DND-41 (cell line): ENCODE data around the gene OR2A12.

Source experiments
- ATAC-seq: fragments of 200-7000 bp; cut with Tn5 transposase; 3 replicates; pipeline ENCODE4 v1.9.1; 2021; ENCODE audit warnings: low read depth; ENCODE audit not compliant: insufficient read depth
- DNase-seq: peaks from one replicate; pipeline ENCODE4 v3.0.0-alpha.2; 2020
- H2AFZ ChIP-seq: 2 replicates; pipeline ENCODE4 v1.6.0; 2012; ENCODE audit warnings: low read depth, low read length
- H3K27ac ChIP-seq: 2 replicates; pipeline ENCODE4 v1.5.1; 2012; ENCODE audit warnings: low read length, inconsistent platforms
- H3K27me3 ChIP-seq: fragments of 200-600 bp; sonication (generic); 2 replicates; pipeline ENCODE4 v1.6.0; 2012; ENCODE audit warnings: low read length, mild to moderate bottlenecking, inconsistent platforms; ENCODE audit not compliant: insufficient read depth, poor library complexity
- H3K36me3 ChIP-seq: 2 replicates; pipeline ENCODE4 v1.5.1; 2012; ENCODE audit warnings: low read length, inconsistent platforms; ENCODE audit not compliant: insufficient read depth
- H3K4me1 ChIP-seq: 2 replicates; pipeline ENCODE4 v1.5.1; 2012; ENCODE audit warnings: mild to moderate bottlenecking, low read length; ENCODE audit not compliant: insufficient read depth
- H3K4me2 ChIP-seq: 2 replicates; pipeline ENCODE4 v1.6.0; 2012; ENCODE audit warnings: mild to moderate bottlenecking, moderate library complexity, low read length, inconsistent platforms; ENCODE audit not compliant: insufficient read depth
- H3K4me3 ChIP-seq, 2 experiments: fragments of 200-600 bp in 1 of 2; shearing (Covaris generic) in 1 of 2; 2 replicates each; pipeline ENCODE4 v1.5.1; 2012 to 2016; ENCODE audit warnings: inconsistent platforms in 2 of 2, low read length in 2 of 2, mild to moderate bottlenecking in 2 of 2, low read depth in 1 of 2, moderate library complexity in 1 of 2
- H3K79me2 ChIP-seq: 2 replicates; pipeline ENCODE4 v1.6.0; 2012; ENCODE audit warnings: low read length, inconsistent platforms; ENCODE audit not compliant: insufficient read depth
- H3K9ac ChIP-seq: 2 replicates; pipeline ENCODE4 v1.6.0; 2012; ENCODE audit warnings: low read depth, mild to moderate bottlenecking, inconsistent platforms, low read length, moderate library complexity
- H3K9me3 ChIP-seq: 2 replicates; pipeline ENCODE4 v1.5.1; 2012; ENCODE audit warnings: low read length, moderate library complexity, mild to moderate bottlenecking, inconsistent platforms; ENCODE audit not compliant: insufficient read depth, severe bottlenecking
- H4K20me1 ChIP-seq: 2 replicates; pipeline ENCODE4 v1.6.0; 2012; ENCODE audit warnings: low read length; ENCODE audit not compliant: insufficient read depth
- EZH2 ChIP-seq: IDR thresholded peaks from 3 replicates; pipeline ENCODE4 v1.6.1; 2012; ENCODE audit warnings: borderline replicate concordance, low read depth, mild to moderate bottlenecking, moderate library complexity, low read length, inconsistent platforms; ENCODE audit not compliant: severe bottlenecking
- TF ChIP-seq, protein P1 (sequence below): IDR thresholded peaks from 2 replicates; pipeline ENCODE4 v1.5.1; 2012; ENCODE audit warnings: borderline replicate concordance, low read length, moderate library complexity, mild to moderate bottlenecking; ENCODE audit not compliant: poor library complexity, severe bottlenecking; ENCODE audit errors: extremely low read depth

The OR2A12 gene

DNA sequence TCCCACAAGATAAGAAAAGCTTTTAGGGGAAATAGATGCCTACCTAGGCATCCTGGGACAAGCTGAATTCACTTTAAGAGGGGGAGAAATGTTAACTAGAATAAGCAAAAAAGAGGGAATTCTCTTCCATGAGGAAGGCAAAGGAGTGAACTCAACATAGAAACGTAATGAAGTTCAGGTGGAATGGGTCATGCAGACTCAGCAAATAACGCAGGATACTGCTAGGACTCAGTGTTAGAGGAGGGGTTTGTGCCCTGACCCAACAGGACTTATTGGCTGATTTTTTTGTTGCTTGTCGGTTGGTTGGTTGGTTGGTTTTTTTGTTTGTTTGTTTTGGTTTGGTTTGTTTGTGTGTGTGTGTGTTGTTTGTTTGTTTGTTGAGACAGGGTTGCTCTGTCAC, 46.2 kb downstream of the OR2A12 start:
- no peaks in the 10 kb centered on the region for H3K4me1 ChIP-seq
- DNase-seq, result no peak
- no peak overlapping the region for H3K4me3 ChIP-seq
- no peaks in the 10 kb centered on the region for H3K36me3 ChIP-seq
- H4K20me1 ChIP-seq, result no peaks in the 10 kb centered on the region
- ATAC-seq, result no peak
- no peaks in the 10 kb centered on the region for H3K79me2 ChIP-seq
- H3K9me3 ChIP-seq, result no peaks in the 10 kb centered on the region
- no peak overlapping the region for H3K9ac ChIP-seq
- no peak for TF ChIP-seq EZH2
- TF ChIP-seq, protein P1, sequence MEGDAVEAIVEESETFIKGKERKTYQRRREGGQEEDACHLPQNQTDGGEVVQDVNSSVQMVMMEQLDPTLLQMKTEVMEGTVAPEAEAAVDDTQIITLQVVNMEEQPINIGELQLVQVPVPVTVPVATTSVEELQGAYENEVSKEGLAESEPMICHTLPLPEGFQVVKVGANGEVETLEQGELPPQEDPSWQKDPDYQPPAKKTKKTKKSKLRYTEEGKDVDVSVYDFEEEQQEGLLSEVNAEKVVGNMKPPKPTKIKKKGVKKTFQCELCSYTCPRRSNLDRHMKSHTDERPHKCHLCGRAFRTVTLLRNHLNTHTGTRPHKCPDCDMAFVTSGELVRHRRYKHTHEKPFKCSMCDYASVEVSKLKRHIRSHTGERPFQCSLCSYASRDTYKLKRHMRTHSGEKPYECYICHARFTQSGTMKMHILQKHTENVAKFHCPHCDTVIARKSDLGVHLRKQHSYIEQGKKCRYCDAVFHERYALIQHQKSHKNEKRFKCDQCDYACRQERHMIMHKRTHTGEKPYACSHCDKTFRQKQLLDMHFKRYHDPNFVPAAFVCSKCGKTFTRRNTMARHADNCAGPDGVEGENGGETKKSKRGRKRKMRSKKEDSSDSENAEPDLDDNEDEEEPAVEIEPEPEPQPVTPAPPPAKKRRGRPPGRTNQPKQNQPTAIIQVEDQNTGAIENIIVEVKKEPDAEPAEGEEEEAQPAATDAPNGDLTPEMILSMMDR, result no peak
- no peak overlapping the region for H3K27ac ChIP-seq
- H2AFZ ChIP-seq, result no peak overlapping the region
- H3K27me3 ChIP-seq, result no peaks in the 10 kb centered on the region
- no peak overlapping the region for H3K4me2 ChIP-seq

DNA sequence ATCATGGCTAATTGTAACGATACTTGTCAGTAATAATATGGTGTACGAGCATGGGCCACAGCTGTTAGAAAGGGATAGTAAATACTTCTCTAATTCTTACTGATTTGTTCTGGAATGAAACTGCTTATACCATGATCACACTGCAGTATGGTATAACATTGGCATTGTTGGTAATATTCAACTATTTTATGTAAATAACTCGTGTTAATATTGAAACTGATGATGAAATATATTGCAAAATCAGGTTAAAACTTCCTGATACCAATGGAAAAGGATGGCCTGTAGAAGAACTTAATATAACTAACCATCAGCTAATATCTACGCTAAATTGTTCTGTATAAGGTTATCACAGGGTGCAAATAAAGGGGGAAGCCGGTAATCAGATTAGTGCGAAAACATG, 47.2 kb downstream of the OR2A12 start:
- Histone ChIP-seq H3K36me3 (no peaks in the 10 kb centered on the region), H3K79me2 (no peaks in the 10 kb centered on the region), H3K27me3 (no peaks in the 10 kb centered on the region), H3K27ac (no peak overlapping the region), H3K4me2 (no peak overlapping the region), H2AFZ (no peak overlapping the region), H4K20me1 (no peaks in the 10 kb centered on the region), H3K9ac (no peak overlapping the region), H3K9me3 (no peaks in the 10 kb centered on the region), H3K4me3 (no peak overlapping the region), H3K4me1 (no peaks in the 10 kb centered on the region)
- DNase-seq (no peak), ATAC-seq (no peak)
- TF ChIP-seq, protein P1, result no peak
- TF ChIP-seq EZH2, result no peak

DNA sequence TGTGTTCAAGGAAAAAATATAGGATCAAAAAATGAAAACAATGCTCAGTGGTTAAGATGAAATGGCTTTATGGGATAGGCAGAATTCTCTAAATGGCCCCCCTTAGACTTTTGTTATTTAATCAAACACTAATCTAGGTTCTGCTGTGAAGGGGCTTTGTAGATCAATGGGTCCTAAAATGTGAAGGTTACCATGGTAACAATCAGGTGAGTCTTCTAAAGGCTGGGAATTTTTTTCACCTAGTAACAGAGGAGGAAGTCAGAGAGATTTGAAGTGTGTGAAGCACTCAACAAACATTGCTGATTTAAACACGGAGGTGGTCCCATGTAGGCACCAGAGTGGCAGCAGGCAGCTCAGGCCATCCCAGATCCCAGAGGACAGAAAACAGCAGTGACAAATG, 48.0 kb downstream of the OR2A12 start:
- Histone ChIP-seq H2AFZ (no peak overlapping the region), H3K9me3 (no peaks in the 10 kb centered on the region), H3K4me3 (no peak overlapping the region), H3K4me1 (no peaks in the 10 kb centered on the region), H3K79me2 (no peaks in the 10 kb centered on the region), H3K27ac (no peak overlapping the region), H4K20me1 (no peaks in the 10 kb centered on the region), H3K9ac (no peak overlapping the region), H3K4me2 (no peak overlapping the region), H3K27me3 (no peaks in the 10 kb centered on the region), H3K36me3 (no peaks in the 10 kb centered on the region)
- DNase-seq (no peak), ATAC-seq (no peak)
- no peak for TF ChIP-seq EZH2
- TF ChIP-seq, protein P1, result no peak

DNA sequence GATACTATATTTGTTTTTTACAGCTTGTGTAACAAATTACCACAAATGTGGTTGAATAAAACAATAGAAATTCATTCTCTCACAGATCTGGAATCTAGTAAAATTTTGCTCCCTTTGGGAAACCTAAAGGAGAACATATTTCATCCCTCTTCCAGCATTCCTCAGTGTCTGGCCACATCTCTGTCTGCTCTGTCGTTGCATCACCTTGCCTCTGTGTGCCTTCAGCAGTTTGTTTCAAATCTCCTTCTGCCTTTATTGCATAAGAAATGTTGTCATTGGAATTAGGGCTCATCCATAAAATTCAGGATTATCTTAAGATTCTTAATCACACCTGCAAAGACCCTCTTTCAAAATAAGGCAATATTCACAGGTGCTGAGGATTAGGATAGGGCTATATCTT, 51.4 kb downstream of the OR2A12 start:
- Histone ChIP-seq H3K9ac (no peak overlapping the region), H2AFZ (no peak overlapping the region), H3K4me1 (no peaks in the 10 kb centered on the region), H3K36me3 (no peaks in the 10 kb centered on the region), H3K27ac (no peak overlapping the region), H3K4me2 (no peak overlapping the region), H3K4me3 (no peak overlapping the region), H3K9me3 (no peaks in the 10 kb centered on the region), H3K79me2 (no peaks in the 10 kb centered on the region), H3K27me3 (no peaks in the 10 kb centered on the region), H4K20me1 (no peaks in the 10 kb centered on the region)
- DNase-seq, result no peak
- TF ChIP-seq EZH2, result no peak
- TF ChIP-seq, protein P1, result no peak
- no peak for ATAC-seq
